Kidney (tissue), 14 donors: ENCODE results near the gene SOX30. TPM values are rescaled to one million over a fixed set of nuclear protein-coding genes. Genes with fewer than 3 reads are reported as not detected.

ENCODE experiments used
- DNase-seq, 5 donors: peaks; one replicate each; pipeline ENCODE4 v3.0.0-alpha.2; 2013 to 2020
- FAIRE-seq: peaks from 2 replicates; lab custom pipeline; 2012; peaks lifted over from hg19 to GRCh38; lab: Jason Lieb, UNC
- H3K27ac ChIP-seq, 2 donors: one replicate each; pipeline ENCODE4 v1.7.0; 2013; ENCODE audit warnings: low read depth in 2 of 2, low read length in 2 of 2, inconsistent platforms in 1 of 2
- H3K27me3 ChIP-seq: one replicate; pipeline ENCODE4 v1.7.1; 2013; ENCODE audit warnings: low read length, inconsistent platforms; ENCODE audit not compliant: control insufficient read depth, insufficient read depth
- H3K36me3 ChIP-seq, 3 donors: one replicate each; pipeline versions ENCODE4 v1.7.0 to v1.7.1; 2013; ENCODE audit warnings: low read length in 3 of 3, control low read depth in 1 of 3, inconsistent platforms in 1 of 3; ENCODE audit not compliant: insufficient read depth in 3 of 3, control insufficient read depth in 2 of 3
- H3K4me1 ChIP-seq, 3 donors: one replicate each; pipeline versions ENCODE4 v1.7.0 to v1.7.1; 2013; ENCODE audit warnings: low read length in 3 of 3, inconsistent platforms in 1 of 3, low read depth in 1 of 3; ENCODE audit not compliant: control insufficient read depth in 2 of 3, insufficient read depth in 2 of 3
- H3K4me3 ChIP-seq, 3 donors: one replicate each; pipeline versions ENCODE4 v1.7.0 to v1.8.1; 2013; ENCODE audit warnings: low read length in 3 of 3, control low read depth in 1 of 3, inconsistent platforms in 1 of 3
- H3K9ac ChIP-seq, 3 donors: one replicate each; pipeline versions ENCODE4 v1.7.0 to v1.7.1; 2013; ENCODE audit warnings: low read length in 3 of 3, control low read depth in 1 of 3, inconsistent platforms in 1 of 3
- H3K9me3 ChIP-seq, 3 donors: one replicate each; pipeline versions ENCODE4 v1.7.0 to v1.7.1; 2013; ENCODE audit warnings: low read length in 3 of 3, control low read depth in 1 of 3, inconsistent platforms in 1 of 3; ENCODE audit not compliant: control insufficient read depth in 2 of 3, insufficient read depth in 1 of 3
- CTCF ChIP-seq: IDR thresholded peaks from 3 replicates; pipeline ENCODE4 v1.5.1; 2012; ENCODE audit warnings: mild to moderate bottlenecking, moderate library complexity, borderline replicate concordance; ENCODE audit not compliant: insufficient read depth; ENCODE audit errors: extremely low read depth
- intact Hi-C: fragments of 100-400 bp; cut with DNase I; formaldehyde crosslinking; loops from one replicate; pipeline ENCODE4 v1.11.1; 2022
- polyA plus RNA-seq: library from polyadenylated mRNA; stranded (reverse); fragments of 350-450 nt; fragmentation: Illumina TruSeq; extraction: RNeasy Lipid Tissue Mini Kit (QIAGEN cat#74804); gene quantifications from one replicate; pipeline ENCODE4 v1.2.3, GENCODE V29; 2014; ENCODE audit warnings: low read depth, low replicate concordance; ENCODE audit not compliant: insufficient read depth
- total RNA-seq: library from RNA; stranded (reverse); fragmentation: NEBNext Ultra II Directional; extraction: Animal tissue kit (Norgen Biotek cat#: 25700); gene quantifications from one replicate; pipeline ENCODE4 v1.2.1, GENCODE V29; 2021
- donor health status: control.
- donor health status: control.
- donor health status: control.
- donor health status: control.
- donor health status: control.
- donor health status: DM: yes; HTN: yes; CAD: no.
- donor health status: Normal renal cell carcinoma (clear cell type).

SOX30 gene
- total and polyA plus RNA-seq, 2 donors from 2014 or later, result 0.09 TPM; not detected in 1

DNA sequence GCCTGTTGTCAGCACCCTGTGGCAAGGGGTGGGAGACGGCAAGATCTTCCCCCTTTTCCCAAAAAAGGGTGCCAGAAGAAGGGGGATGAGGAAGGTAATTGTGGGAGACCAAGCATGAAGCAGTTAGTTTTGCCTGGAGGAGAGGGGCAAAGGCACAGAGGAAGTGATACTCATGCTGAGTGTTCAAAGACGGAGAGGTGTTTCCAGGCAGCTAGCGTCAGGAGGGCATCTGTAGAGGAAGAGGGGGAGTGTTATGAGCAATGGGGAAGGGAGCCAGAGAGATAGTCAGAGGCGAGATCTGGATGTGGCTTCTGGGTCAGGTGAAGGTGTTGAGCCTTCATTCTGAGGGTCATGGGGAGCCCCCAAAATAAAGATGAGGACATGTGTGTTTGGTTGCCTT is 49.7 kb downstream of the SOX30 start:
- Histone ChIP-seq H3K27me3 (no peaks in the 10 kb centered on the region), H3K36me3 (no peaks in the 10 kb centered on the region), H3K27ac (no peak overlapping the region), H3K9ac (no peak overlapping the region), H3K9me3 (no peaks in the 10 kb centered on the region), H3K4me1 (no peaks in the 10 kb centered on the region), H3K4me3 (no peak overlapping the region)
- TF ChIP-seq CTCF, result no peak
- FAIRE-seq, result no peak
- intact Hi-C loops, result no loop called here
- DNase-seq, result no peak

DNA sequence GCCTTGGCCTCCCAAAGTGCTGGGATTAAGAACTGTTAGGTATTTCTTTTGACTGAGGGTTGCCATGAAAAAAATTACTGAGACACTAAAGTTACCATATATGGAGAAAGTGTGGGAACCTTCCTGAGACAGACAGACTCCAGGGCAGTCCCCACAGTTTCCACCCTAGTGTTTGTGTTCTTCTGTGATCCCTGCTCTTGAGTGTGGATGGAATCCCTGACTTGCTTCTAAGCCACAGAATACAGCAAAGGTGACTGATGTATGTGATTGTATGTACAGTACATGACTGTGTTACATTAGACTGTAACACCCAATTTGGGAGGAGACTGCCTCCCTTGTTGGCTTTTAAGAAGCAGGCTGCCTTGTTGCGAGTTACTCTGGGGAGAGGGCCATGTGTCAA is 52.0 kb downstream of the SOX30 start:
- Histone ChIP-seq H3K36me3 (no peaks in the 10 kb centered on the region), H3K27ac (no peak overlapping the region), H3K27me3 (no peaks in the 10 kb centered on the region), H3K4me3 (no peak overlapping the region), H3K9ac (no peak overlapping the region), H3K4me1 (no peaks in the 10 kb centered on the region), H3K9me3 (no peaks in the 10 kb centered on the region)
- FAIRE-seq, result no peak
- TF ChIP-seq CTCF, result no peak
- no peak for DNase-seq
- intact Hi-C loops, result no loop called here

DNA sequence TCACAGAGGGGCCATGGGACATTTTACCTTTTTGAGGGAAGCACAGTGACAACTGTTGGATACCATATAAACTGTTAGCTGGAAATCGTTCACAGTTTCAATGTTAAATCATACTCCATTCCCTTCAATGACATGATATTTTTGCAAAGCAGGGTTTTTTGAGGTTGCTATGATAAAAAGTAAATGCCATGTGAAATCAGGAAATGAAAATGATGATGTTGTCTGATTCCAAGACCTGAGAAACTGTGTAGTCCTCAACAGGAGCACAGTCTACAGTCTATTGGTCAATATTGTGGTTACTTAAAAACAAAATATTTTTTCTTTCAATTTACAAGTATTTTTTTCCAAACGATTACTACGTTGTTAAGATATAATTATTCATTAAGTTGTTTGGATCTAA is 52.7 kb downstream of the SOX30 start:
- TF ChIP-seq CTCF, result no peak
- Histone ChIP-seq H3K27ac (no peak overlapping the region), H3K9ac (no peak overlapping the region), H3K4me1 (no peaks in the 10 kb centered on the region), H3K9me3 (no peaks in the 10 kb centered on the region), H3K4me3 (no peak overlapping the region), H3K27me3 (no peaks in the 10 kb centered on the region), H3K36me3 (no peaks in the 10 kb centered on the region)
- no peak for DNase-seq
- intact Hi-C loops, result no loop called here
- FAIRE-seq, result no peak

GRCh38 chr5:157598350-157598936 is 53.8 kb downstream of the SOX30 start:
- no peaks in the 10 kb centered on the region for H3K36me3 ChIP-seq
- H3K27ac ChIP-seq, result no peak overlapping the region
- DNase-seq (no peak), FAIRE-seq (no peak)
- TF ChIP-seq CTCF, result no peak
- no peaks in the 10 kb centered on the region for H3K4me1 ChIP-seq
- no peak overlapping the region for H3K9ac ChIP-seq
- H3K9me3 ChIP-seq, result no peaks in the 10 kb centered on the region
- intact Hi-C loops, result no loop called here
- H3K4me3 ChIP-seq, result no peak overlapping the region
- H3K27me3 ChIP-seq, result no peaks in the 10 kb centered on the region
